K562 (cell line): ENCODE data around the gene DSTYK. TPM values are rescaled to one million over a fixed set of nuclear protein-coding genes. Genes with fewer than 3 reads are reported as not detected.

Experiments
- BHLHE40 ChIP-seq: IDR thresholded peaks from 2 replicates; pipeline ENCODE4 v1.6.1; 2011; ENCODE audit warnings: low read length, improper control_type of control experiment
- ESRRB ChIP-seq: fragments of 250-450 bp; sonication (Bioruptor Pico); IDR thresholded peaks from 2 replicates; pipeline ENCODE4 v1.5.0; 2020; ENCODE audit warnings: mild to moderate bottlenecking, moderate library complexity, borderline replicate concordance
- GABPB2 ChIP-seq: fragments of 250-450 bp; sonication (Bioruptor Pico); conservative IDR thresholded peaks from 2 replicates; pipeline ENCODE4 v1.5.1; 2021; ENCODE audit warnings: mild to moderate bottlenecking
- HDAC6 ChIP-seq: IDR thresholded peaks from 2 replicates; pipeline ENCODE4 v1.6.1; 2012; ENCODE audit warnings: low read depth, mild to moderate bottlenecking, control low read depth, inconsistent platforms, low read length, moderate library complexity
- HNRNPH1 ChIP-seq: fragments of 200-400 bp; formaldehyde crosslinking; optimal IDR thresholded peaks from 2 replicates; pipeline ENCODE3; 2017; ENCODE audit warnings: low read depth, mild to moderate bottlenecking, low read length, moderate library complexity
- NR2C1 ChIP-seq, 2 experiments: fragments of 450-650 bp; IDR thresholded peaks; 2 replicates each; pipeline ENCODE4 v1.6.1; 2017; ENCODE audit warnings: mild to moderate bottlenecking in 2 of 2, antibody characterized with exemption in 1 of 2, inconsistent platforms in 1 of 2, missing compliant biosample characterization in 1 of 2, missing genetic modification characterization in 1 of 2
- NRF1 ChIP-seq, 2 experiments: fragments of 450-650 bp; IDR thresholded peaks in 1 of 2; conservative IDR thresholded peaks in 1 of 2; 2 replicates each; pipeline ENCODE4 v1.6.1; 2014; ENCODE audit warnings: mild to moderate bottlenecking in 2 of 2
- PHB ChIP-seq: fragments of 250-450 bp; sonication (Bioruptor Pico); IDR thresholded peaks from 2 replicates; pipeline ENCODE4 v1.5.0; 2021
- POLR2AphosphoS5 ChIP-seq: IDR thresholded peaks from 2 replicates; pipeline ENCODE4 v1.6.1; 2011; ENCODE audit warnings: mild to moderate bottlenecking, low read depth, low read length, moderate library complexity; ENCODE audit not compliant: control insufficient read depth, insufficient read depth
- TBP ChIP-seq: optimal IDR thresholded peaks from 2 replicates; pipeline ENCODE3; 2011; ENCODE audit warnings: low read depth, low read length, improper control_type of control experiment
- ZBTB40 ChIP-seq, 2 experiments: fragments of 450-650 bp in 1 of 2; sonication (generic) in 1 of 2; formaldehyde crosslinking in 1 of 2; IDR thresholded peaks; 2 replicates each; pipeline versions ENCODE4 v1.7.1 to v1.9.0; 2016 to 2022; ENCODE audit warnings: inconsistent platforms in 1 of 2, mild to moderate bottlenecking in 1 of 2, missing genetic modification reagents in 1 of 2
- ZNF277 ChIP-seq: fragments of 250-450 bp; sonication (Bioruptor Pico); IDR thresholded peaks from 2 replicates; pipeline ENCODE4 v1.8.0; 2022; ENCODE audit warnings: inconsistent platforms, mild to moderate bottlenecking, moderate library complexity, borderline replicate concordance
- ZNF551 ChIP-seq: fragments of 250-450 bp; sonication (Bioruptor Pico); IDR thresholded peaks from 2 replicates; pipeline ENCODE4 v1.5.0; 2021; ENCODE audit warnings: mild to moderate bottlenecking, moderate library complexity
- polyA plus RNA-seq, 8 experiments: library from polyadenylated mRNA; depleted of rRNA in 4 of 8; stranded (reverse) in 5 of 8; unstranded in 3 of 8; fragments of >200 nt; fragmentation: Nextera tagmentation in 2 of 8; fragmentation: Illumina TruSeq in 1 of 8; extraction: Ambion mirVana in 2 of 8; extraction: Trizol in 1 of 8; gene quantifications; 2 replicates each; pipeline versions ENCODE4 v1.2.1 to v1.2.3, GENCODE V29; 2011 to 2014; ENCODE audit warnings: inconsistent platforms in 1 of 8, missing spikeins in 1 of 8
- total RNA-seq, 7 experiments: library from RNA; depleted of rRNA in 6 of 7; stranded (reverse); fragments of >200 nt in 6 of 7; fragmentation: Illumina TruSeq in 2 of 7; extraction: Trizol in 2 of 7; gene quantifications; 2 replicates each; pipeline versions ENCODE4 v1.2.1 to v1.2.3, GENCODE V29; 2011 to 2021; ENCODE audit warnings: low replicate concordance in 1 of 7

DSTYK gene
- total and polyA plus RNA-seq, 9 of the 15 experiments (the other 6 are each of a cell fraction or from before 2014, with no cell fraction given) = 4.2 to 7.1 (median 6.2) TPM

- TF ChIP-seq ZBTB40 (IDR thresholded peaks at IDR 0.05) = no peak
- TF ChIP-seq ZBTB40 (CRISPR knock-in tag; IDR thresholded peaks at IDR 0.05) = no peak
- no peak for TF ChIP-seq HNRNPH1
- no peak for TF ChIP-seq HDAC6
- TF ChIP-seq TBP = no peak
- no peak for TF ChIP-seq PHB (CRISPR knock-in tag)
- no peak for TF ChIP-seq ZNF277 (CRISPR knock-in tag)
- no peak for TF ChIP-seq GABPB2 (CRISPR knock-in tag)
- no peak for TF ChIP-seq NRF1 (conservative IDR thresholded peaks at IDR 0.05 in 1 of 2, IDR thresholded peaks at IDR 0.05 in 1 of 2)
- no peak for TF ChIP-seq BHLHE40
- TF ChIP-seq ESRRB (CRISPR knock-in tag) = no peak
- TF ChIP-seq NR2C1 (IDR thresholded peaks at IDR 0.05) = no peak
- TF ChIP-seq NR2C1 (tag; IDR thresholded peaks at IDR 0.05) = peak; percentile 71; the same call in 1 of the 2 replicates
- TF ChIP-seq ZNF551 (CRISPR knock-in tag) = no peak
- no peak for TF ChIP-seq POLR2AphosphoS5
Observed at GRCh38 chr1:205170532-205171269, 40.8 kb downstream of the DSTYK start (continued).
